HAP-1 (cell line): ENCODE data around the gene PILRA.
"Not testable (repeated sequence)": the region's sequence is repeated elsewhere in the genome, so short reads cannot be mapped to it uniquely, and the experiment has no call there.

ENCODE experiments used
- DNase-seq, 2 experiments: peaks; one replicate each; pipeline ENCODE4 v3.0.0-alpha.2; 2016 to 2020; ENCODE audit warnings: low spot score in 2 of 2
- H3K27me3 ChIP-seq: fragments of 250-450 bp; sonication (Bioruptor Pico); 2 replicates; pipeline ENCODE4 v1.5.1; 2020; ENCODE audit warnings: low read depth, mild to moderate bottlenecking, moderate library complexity
- H3K36me3 ChIP-seq: fragments of 250-450 bp; sonication (Bioruptor Pico); replicated peaks from 2 replicates; pipeline ENCODE4 v1.5.1; 2020; ENCODE audit warnings: mild to moderate bottlenecking
- H3K4me1 ChIP-seq: fragments of 250-450 bp; sonication (Bioruptor Pico); 2 replicates; pipeline ENCODE4 v1.5.1; 2020; ENCODE audit warnings: mild to moderate bottlenecking
- H3K4me3 ChIP-seq: fragments of 250-450 bp; sonication (Bioruptor Pico); 2 replicates; pipeline ENCODE4 v1.5.1; 2020; ENCODE audit warnings: mild to moderate bottlenecking, moderate library complexity
- H3K9me3 ChIP-seq: fragments of 250-450 bp; sonication (Bioruptor Pico); 2 replicates; pipeline ENCODE4 v1.5.1; 2020; ENCODE audit warnings: mild to moderate bottlenecking, moderate library complexity
- in situ Hi-C: fragments of 300-500 bp; cut with MboI; formaldehyde crosslinking; loops from 3 replicates; pipeline ENCODE4 v1.14.3; 2020; ENCODE audit warnings: low sequenced_read_pairs, inconsistent platforms, mixed read lengths

The PILRA gene

GRCh38 chr7:100376066-100376465 is 2.8 kb downstream of the PILRA start:
- Histone ChIP-seq H3K4me1 (no peaks in the 10 kb centered on the region; the same call in 1 of the 2 replicates), H3K9me3 (no peaks in the 10 kb centered on the region), H3K27me3 (no peaks in the 10 kb centered on the region), H3K36me3 (no peaks in the 10 kb centered on the region; the same call in 1 of the 2 replicates), H3K4me3 (no peak overlapping the region)
- in situ Hi-C loops = no loop called here
- no peak for DNase-seq

DNA sequence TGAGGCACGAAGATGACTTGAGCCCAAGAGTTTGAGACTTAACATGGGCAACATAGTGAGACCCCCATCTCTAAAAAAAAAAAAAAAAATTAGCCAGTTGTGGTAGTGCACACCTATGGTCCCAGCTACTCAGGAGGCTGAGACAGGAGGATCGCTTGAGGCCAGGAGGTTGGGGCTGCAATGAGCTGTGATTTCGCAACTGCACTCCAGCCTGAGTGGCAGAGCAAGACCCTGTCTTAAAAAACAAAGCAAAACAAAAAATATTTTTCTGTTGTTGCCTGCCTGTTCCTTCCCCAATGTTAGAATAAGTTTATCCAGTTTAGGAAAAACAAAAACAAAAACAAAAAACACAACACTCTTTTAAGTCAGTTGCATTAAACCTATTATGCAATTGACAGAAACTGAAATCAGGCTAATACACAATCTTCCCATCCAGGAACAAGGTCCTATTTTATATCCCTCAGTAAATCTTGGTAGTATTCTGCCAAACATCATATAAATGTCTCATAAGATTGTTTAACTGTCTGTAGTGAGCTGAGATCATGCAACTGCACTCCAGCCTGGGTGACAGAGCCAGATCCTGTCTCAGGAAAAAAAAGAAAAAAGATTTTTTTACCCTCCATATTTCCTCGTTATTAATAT is 4.9 kb downstream of the PILRA start:
- Histone ChIP-seq H3K9me3 (no peaks in the 10 kb centered on the region), H3K36me3 (no peaks in the 10 kb centered on the region), H3K4me1 (no peaks in the 10 kb centered on the region), H3K27me3 (no peaks in the 10 kb centered on the region), H3K4me3 (no peak overlapping the region)
- in situ Hi-C loops = no loop called here
- no peak for DNase-seq

GRCh38 chr7:100380196-100380595 is 6.9 kb downstream of the PILRA start:
- in situ Hi-C loops = no loop called here
- no peak for DNase-seq
- no peaks in the 10 kb centered on the region for H3K27me3 ChIP-seq
- H3K36me3 ChIP-seq = no peaks in the 10 kb centered on the region
- H3K4me3 ChIP-seq = no peak overlapping the region
- H3K4me1 ChIP-seq = no peaks in the 10 kb centered on the region
- no peaks in the 10 kb centered on the region for H3K9me3 ChIP-seq

GRCh38 chr7:100381531-100382233 is 8.4 kb downstream of the PILRA start:
- H3K36me3 ChIP-seq, H3K27me3 ChIP-seq, in situ Hi-C loops, H3K9me3 ChIP-seq, DNase-seq, H3K4me3 ChIP-seq, H3K4me1 ChIP-seq: not testable (repeated sequence)

GRCh38 chr7:100382234-100382853 is 9.1 kb downstream of the PILRA start:
- H3K36me3 ChIP-seq, H3K4me1 ChIP-seq, H3K4me3 ChIP-seq, DNase-seq, in situ Hi-C loops, H3K9me3 ChIP-seq, H3K27me3 ChIP-seq: not testable (repeated sequence)

DNA sequence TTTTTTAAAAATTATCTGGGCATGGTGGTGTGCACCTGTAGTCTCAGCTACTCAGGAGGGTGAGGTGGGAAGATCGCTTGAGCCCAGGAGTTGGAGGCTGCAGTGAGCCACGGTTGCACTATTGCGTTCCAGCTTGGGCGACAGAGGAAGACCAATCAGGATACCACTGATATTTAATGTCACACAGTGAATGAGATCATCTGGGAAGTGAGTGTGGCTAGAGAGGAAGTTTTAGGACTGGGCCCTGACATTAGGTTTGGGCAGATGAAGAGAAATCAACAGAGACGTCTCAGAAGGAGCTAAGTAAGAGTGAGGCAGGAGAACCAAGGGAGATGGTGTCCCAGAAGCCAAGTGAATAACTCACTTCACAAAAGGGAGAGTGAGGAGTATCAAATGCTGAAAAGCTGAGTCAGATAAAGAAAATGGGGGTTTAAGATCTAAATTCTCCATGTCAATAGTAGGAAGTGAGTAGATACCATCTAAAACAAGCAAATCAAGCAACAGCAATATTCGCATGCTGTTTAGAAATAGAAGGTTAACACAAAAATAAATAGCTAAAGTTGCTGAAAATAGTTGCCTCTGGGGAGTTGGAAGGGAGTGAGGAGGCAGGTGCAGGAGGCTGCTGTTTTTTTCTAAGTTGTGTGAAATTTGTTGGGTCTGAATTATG is 11.5 kb downstream of the PILRA start:
- in situ Hi-C loops = no loop called here
- 0 out of 2 replicates have a peak, but pooled peaks cover 2% of the 10 kb centered on the region for H3K27me3 ChIP-seq
- no peak for DNase-seq
- no peaks in the 10 kb centered on the region for H3K9me3 ChIP-seq
- no peaks in the 10 kb centered on the region for H3K4me1 ChIP-seq
- H3K36me3 ChIP-seq = no peaks in the 10 kb centered on the region
- no peak overlapping the region for H3K4me3 ChIP-seq

GRCh38 chr7:100386940-100387339 is 13.7 kb downstream of the PILRA start:
- H3K9me3 ChIP-seq = no peaks in the 10 kb centered on the region
- DNase-seq = no peak
- H3K4me3 ChIP-seq = no peak overlapping the region
- in situ Hi-C loops = no loop called here
- 0 out of 2 replicates have a peak, but pooled peaks cover 2% of the 10 kb centered on the region for H3K27me3 ChIP-seq
- H3K36me3 ChIP-seq = no peaks in the 10 kb centered on the region
- H3K4me1 ChIP-seq = no peaks in the 10 kb centered on the region

DNA sequence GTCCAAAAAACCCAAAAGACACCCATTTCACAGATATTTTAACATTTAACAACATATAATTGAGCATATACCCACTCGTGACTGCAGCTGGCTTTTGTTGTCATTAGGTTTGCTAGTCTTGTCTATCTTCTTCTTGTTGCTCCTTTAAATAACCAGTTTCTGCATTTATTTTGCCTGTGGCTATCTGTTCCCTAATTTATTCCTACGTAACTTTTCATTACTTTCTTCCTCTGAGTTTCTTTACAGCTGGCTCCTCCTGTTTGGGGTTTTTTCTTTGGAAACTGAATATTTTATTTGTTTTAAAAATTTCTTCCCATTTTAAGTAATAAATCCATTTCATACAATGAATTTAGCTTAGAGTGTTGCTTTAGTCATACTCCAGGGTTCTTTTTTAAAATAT is 14.4 kb downstream of the PILRA start:
- Histone ChIP-seq H3K36me3 (no peaks in the 10 kb centered on the region), H3K4me3 (no peak overlapping the region), H3K27me3 (0 out of 2 replicates have a peak, but pooled peaks cover 2% of the 10 kb centered on the region), H3K9me3 (no peaks in the 10 kb centered on the region), H3K4me1 (no peaks in the 10 kb centered on the region)
- in situ Hi-C loops = no loop called here
- DNase-seq = no peak

DNA sequence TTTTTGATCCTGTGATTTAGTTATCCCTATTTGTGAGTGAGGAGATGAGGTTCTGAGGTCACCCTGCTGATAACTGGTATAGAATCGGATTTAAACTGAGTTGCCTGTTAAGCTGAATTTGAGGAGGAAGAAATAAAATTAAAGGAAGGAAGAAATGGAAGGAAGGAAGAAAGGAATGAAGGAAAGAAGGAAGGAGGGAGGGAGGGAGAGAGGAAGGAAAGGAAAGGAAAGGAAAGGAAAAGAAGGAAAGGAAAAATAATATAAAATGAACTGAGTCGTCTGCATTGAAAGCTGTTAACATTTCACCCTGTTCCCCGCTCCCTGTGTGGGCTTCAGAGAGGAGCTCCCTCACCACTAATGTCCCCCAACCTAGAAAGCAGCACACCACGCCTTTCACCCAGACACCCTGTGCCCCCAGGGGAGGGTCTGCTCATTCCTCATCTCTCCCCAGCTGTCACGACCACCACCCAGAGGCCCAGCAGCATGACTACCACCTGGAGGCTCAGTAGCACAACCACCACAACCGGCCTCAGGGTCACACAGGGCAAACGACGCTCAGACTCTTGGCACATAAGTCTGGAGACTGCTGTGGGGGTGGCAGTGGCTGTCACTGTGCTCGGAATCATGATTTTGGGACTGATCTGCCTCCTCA is 16.3 kb downstream of the PILRA start:
- Histone ChIP-seq H3K4me1 (no peaks in the 10 kb centered on the region), H3K27me3 (0 out of 2 replicates have a peak, but pooled peaks cover 2% of the 10 kb centered on the region), H3K9me3 (no peaks in the 10 kb centered on the region), H3K4me3 (no peak overlapping the region), H3K36me3 (no peaks in the 10 kb centered on the region)
- in situ Hi-C loops = no loop called here
- no peak for DNase-seq

- H3K9me3 ChIP-seq = no peaks in the 10 kb centered on the region
- no peaks in the 10 kb centered on the region for H3K36me3 ChIP-seq
- H3K4me3 ChIP-seq = no peak overlapping the region
- H3K27me3 ChIP-seq = 0 out of 2 replicates have a peak, but pooled peaks cover 2% of the 10 kb centered on the region
- DNase-seq = no peak
- in situ Hi-C loops = no loop called here
- H3K4me1 ChIP-seq = no peaks in the 10 kb centered on the region
Observed at GRCh38 chr7:100390286-100391009, 17.2 kb downstream of the PILRA start.

- Histone ChIP-seq H3K4me3 (no peak overlapping the region), H3K36me3 (no peaks in the 10 kb centered on the region), H3K9me3 (no peaks in the 10 kb centered on the region), H3K4me1 (no peaks in the 10 kb centered on the region), H3K27me3 (0 out of 2 replicates have a peak, but pooled peaks cover 2% of the 10 kb centered on the region)
- DNase-seq = no peak
- in situ Hi-C loops = no loop called here
Observed at GRCh38 chr7:100393233-100393905, 20.1 kb downstream of the PILRA start.

GRCh38 chr7:100394077-100394476 is 20.8 kb downstream of the PILRA start:
- Histone ChIP-seq H3K4me3 (no peak overlapping the region), H3K36me3 (no peaks in the 10 kb centered on the region), H3K27me3 (no peaks in the 10 kb centered on the region), H3K9me3 (no peaks in the 10 kb centered on the region), H3K4me1 (no peaks in the 10 kb centered on the region)
- in situ Hi-C loops = no loop called here
- no peak for DNase-seq
